IMR-90 (cell line): Measurements from ENCODE around the gene RSRC2. TPM values are rescaled to one million over a fixed set of nuclear protein-coding genes. Genes with fewer than 3 reads are reported as not detected.

ENCODE experiments used
- ATAC-seq: fragments of 200-7000 bp; cut with Tn5 transposase; 2 replicates; pipeline ENCODE4 v1.9.1; 2020; ENCODE audit warnings: low read depth, mild to moderate bottlenecking, moderate library complexity
- BruUV-seq: library from RNA; stranded (reverse); fragments of 400-500 nt; replicated peaks from 2 replicates; lab custom pipeline; 2021; lab: Mats Ljungman, UMichigan
- CTCF ChIA-PET: fragments of 300-600 bp; formaldehyde crosslinking; extraction: SDS; loops from one replicate; lab custom pipeline; 2021; ENCODE audit warnings: antibody characterized with exemption; lab: Yijun Ruan, JAX
- POLR2A ChIA-PET: fragments of 300-600 bp; sonication (Branson Sonifier 250); formaldehyde crosslinking; loops from one replicate; lab custom pipeline; 2022; ENCODE audit warnings: antibody characterized with exemption; ENCODE audit not compliant: unreplicated experiment; lab: Charles Lee
- DNase-seq: peaks from one replicate; pipeline ENCODE4 v3.0.0; 2013
- H2AFZ ChIP-seq: replicated peaks from 2 replicates; pipeline ENCODE3; 2013; ENCODE audit warnings: low read length, mild to moderate bottlenecking; ENCODE audit not compliant: poor library complexity
- H2AK5ac ChIP-seq: 2 replicates; pipeline ENCODE4 v1.6.1; 2013; ENCODE audit warnings: low read depth, low read length, inconsistent platforms
- H2AK9ac ChIP-seq: replicated peaks from 2 replicates; pipeline ENCODE3; 2013; ENCODE audit warnings: mild to moderate bottlenecking, low read depth, low read length, moderate library complexity; ENCODE audit not compliant: poor library complexity
- H2BK120ac ChIP-seq: 2 replicates; pipeline ENCODE4 v1.6.1; 2013; ENCODE audit warnings: low read depth, low read length, inconsistent platforms
- H2BK15ac ChIP-seq: 3 replicates; pipeline ENCODE4 v1.6.1; 2013; ENCODE audit warnings: low read depth, low read length, inconsistent platforms
- H2BK20ac ChIP-seq: 2 replicates; pipeline ENCODE4 v1.6.1; 2013; ENCODE audit warnings: low read depth, mild to moderate bottlenecking, inconsistent platforms, low read length, moderate library complexity
- H2BK5ac ChIP-seq: 2 replicates; pipeline ENCODE4 v1.6.1; 2013; ENCODE audit warnings: mild to moderate bottlenecking, low read depth, low read length, inconsistent platforms; ENCODE audit not compliant: poor library complexity, severe bottlenecking
- H3K14ac ChIP-seq: replicated peaks from 2 replicates; pipeline ENCODE4 v1.6.1; 2013; ENCODE audit warnings: low read depth, low read length, inconsistent platforms
- H3K18ac ChIP-seq: 2 replicates; pipeline ENCODE4 v1.6.1; 2013; ENCODE audit warnings: low read depth, low read length, control low read depth
- H3K23ac ChIP-seq: 2 replicates; pipeline ENCODE4 v1.6.1; 2013; ENCODE audit warnings: low read depth, low read length, inconsistent platforms
- H3K27ac ChIP-seq: 2 replicates; pipeline ENCODE4 v1.5.1; 2013; ENCODE audit warnings: mild to moderate bottlenecking, control low read depth, low read length; ENCODE audit not compliant: insufficient read depth
- H3K27me3 ChIP-seq: 2 replicates; pipeline ENCODE4 v1.6.1; 2013; ENCODE audit warnings: low read length; ENCODE audit not compliant: control insufficient read depth, insufficient read depth
- H3K36me3 ChIP-seq: 2 replicates; pipeline ENCODE4 v1.6.1; 2013; ENCODE audit warnings: low read length, mixed read lengths; ENCODE audit not compliant: control insufficient read depth, insufficient read depth
- H3K4ac ChIP-seq: 2 replicates; pipeline ENCODE4 v1.6.1; 2013; ENCODE audit warnings: low read depth, low read length, inconsistent platforms
- H3K4me1 ChIP-seq: 2 replicates; pipeline ENCODE4 v1.6.1; 2013; ENCODE audit warnings: low read length, mixed read lengths; ENCODE audit not compliant: control insufficient read depth, insufficient read depth
- H3K4me2 ChIP-seq: 2 replicates; pipeline ENCODE4 v1.6.1; 2013; ENCODE audit warnings: low read depth, mild to moderate bottlenecking, control low read depth, low read length, moderate library complexity
- H3K4me3 ChIP-seq: 2 replicates; pipeline ENCODE4 v1.5.1; 2013; ENCODE audit warnings: low read depth, mild to moderate bottlenecking, control low read depth, low read length, moderate library complexity; ENCODE audit not compliant: insufficient read depth
- H3K56ac ChIP-seq: 2 replicates; pipeline ENCODE4 v1.6.1; 2013; ENCODE audit warnings: low read length, inconsistent platforms; ENCODE audit not compliant: insufficient read depth; ENCODE audit errors: extremely low read depth
- H3K79me1 ChIP-seq, 2 experiments: 2 replicates each; pipeline ENCODE4 v1.6.1; 2013; ENCODE audit warnings: low read length in 2 of 2, inconsistent platforms in 1 of 2, low read depth in 1 of 2
- H3K9ac ChIP-seq: 2 replicates; pipeline ENCODE4 v1.6.1; 2013; ENCODE audit warnings: low read depth, low read length, control low read depth
- H3K9me1 ChIP-seq: 2 replicates; pipeline ENCODE4 v1.6.1; 2013; ENCODE audit warnings: low read length, inconsistent platforms; ENCODE audit not compliant: insufficient read depth
- H3K9me3 ChIP-seq: 2 replicates; pipeline ENCODE4 v1.6.1; 2013; ENCODE audit warnings: low read length; ENCODE audit not compliant: control insufficient read depth, insufficient read depth
- H4K20me1 ChIP-seq: 2 replicates; pipeline ENCODE4 v1.6.1; 2013; ENCODE audit warnings: low read length, inconsistent platforms; ENCODE audit not compliant: insufficient read depth
- H4K5ac ChIP-seq: 2 replicates; pipeline ENCODE4 v1.6.1; 2013; ENCODE audit warnings: mild to moderate bottlenecking, low read depth, low read length, control low read depth
- H4K8ac ChIP-seq, 2 experiments: 2 replicates each; pipeline ENCODE4 v1.6.1; 2013; ENCODE audit warnings: low read depth in 2 of 2, low read length in 2 of 2, control low read depth in 1 of 2, inconsistent platforms in 1 of 2
- H4K91ac ChIP-seq: 2 replicates; pipeline ENCODE4 v1.6.1; 2013; ENCODE audit warnings: low read depth, low read length, inconsistent platforms; ENCODE audit not compliant: insufficient read depth
- CEBPB ChIP-seq: IDR thresholded peaks from 2 replicates; pipeline ENCODE4 v1.6.1; 2012; ENCODE audit warnings: low read depth, low read length, improper control_type of control experiment
- CHD1 ChIP-seq: IDR thresholded peaks from 2 replicates; pipeline ENCODE4 v1.6.1; 2012; ENCODE audit warnings: low read depth, low read length, improper control_type of control experiment
- FOS ChIP-seq: fragments of 150-350 bp; IDR thresholded peaks from 2 replicates; pipeline ENCODE4 v1.6.1; 2016; ENCODE audit warnings: low read depth, low read length
- MXI1 ChIP-seq: IDR thresholded peaks from 2 replicates; pipeline ENCODE4 v1.6.1; 2012; ENCODE audit warnings: low read depth, mild to moderate bottlenecking, low read length, moderate library complexity, borderline replicate concordance
- POLR2A ChIP-seq: IDR thresholded peaks from 2 replicates; pipeline ENCODE4 v1.6.1; 2012; ENCODE audit warnings: mild to moderate bottlenecking, low read depth, low read length
- RCOR1 ChIP-seq: IDR thresholded peaks from 2 replicates; pipeline ENCODE4 v1.6.1; 2012; ENCODE audit warnings: mild to moderate bottlenecking, low read length, improper control_type of control experiment; ENCODE audit not compliant: insufficient replicate concordance
- SMC3 ChIP-seq: fragments of 150-350 bp; IDR thresholded peaks from 2 replicates; pipeline ENCODE4 v1.6.1; 2016; ENCODE audit warnings: low read depth, mild to moderate bottlenecking, antibody characterized with exemption, low read length, moderate library complexity
- WGBS, 2 experiments: methylation state at CpG; one replicate each; pipeline versions ENCODE4 v1.1.5 to v1.1.7; 2013; ENCODE audit warnings: missing lambda C conversion rate in 2 of 2; ENCODE audit not compliant: insufficient read length in 1 of 2; ENCODE audit errors: extremely low coverage in 2 of 2; 5-methylcytosine and 5-hydroxymethylcytosine counted together
- dilution Hi-C: fragments of 300-500 bp; cut with HindIII; formaldehyde crosslinking; loops from one replicate; pipeline ENCODE4 v1.14.3; 2018; ENCODE audit warnings: low sequenced_read_pairs; ENCODE audit not compliant: unreplicated experiment
- in situ Hi-C: fragments of 300-500 bp; cut with MboI; formaldehyde crosslinking; loops from 3 replicates; pipeline ENCODE4 v1.14.3; 2019; ENCODE audit warnings: low sequenced_read_pairs, inconsistent platforms, mixed read lengths
- intact Hi-C: fragments of 100-400 bp; cut with micrococcal nuclease; formaldehyde crosslinking; loops from 2 replicates; pipeline ENCODE4 v1.10.0; 2022
- polyA plus RNA-seq, 3 experiments: library from polyadenylated mRNA; depleted of rRNA; stranded (reverse); fragments of >200 nt; gene quantifications; 2 replicates each; pipeline ENCODE4 v1.2.3, GENCODE V29; 2012; ENCODE audit warnings: low replicate concordance in 1 of 3
- total RNA-seq: library from RNA; depleted of rRNA; stranded (reverse); fragments of >200 nt; gene quantifications from 2 replicates; pipeline ENCODE4 v1.2.3, GENCODE V29; 2012

Gene RSRC2
- total and polyA plus RNA-seq, 2 of the 4 experiments (the other 2 are of a cell fraction) = 18.6 to 31.5 TPM

GRCh38 chr12:122515275-122515674, 11.5 kb downstream of the RSRC2 start:
- in situ Hi-C loops (no loop called here), dilution Hi-C loops (no loop called here), intact Hi-C loops (no loop called here)
- H4K5ac ChIP-seq = no peak overlapping the region
- 0 out of 2 replicates have a peak overlapping the region, but pooled peaks have one; percentile 3 for H3K23ac ChIP-seq
- ATAC-seq (no peak), DNase-seq (peak; percentile 30)
- no peak for TF ChIP-seq POLR2A
- TF ChIP-seq CHD1 = no peak
- no peak for TF ChIP-seq MXI1
- no peak for TF ChIP-seq RCOR1
- TF ChIP-seq CEBPB = no peak
- no peak for TF ChIP-seq FOS
- no peak for TF ChIP-seq SMC3
- H2BK15ac ChIP-seq = no peak overlapping the region
- H3K18ac ChIP-seq = no peak overlapping the region
- no peak overlapping the region for H3K4me3 ChIP-seq
- H2BK20ac ChIP-seq = no peak overlapping the region
- peaks cover 3% of the 10 kb centered on the region for H3K9me1 ChIP-seq
- ChIA-PET CTCF (no interaction called here), POLR2A (no interaction called here)
- peaks cover 75% of the 10 kb centered on the region for H4K20me1 ChIP-seq
- WGBS, 2 experiments = no CpG with 5 or more reads among the region's 2 CpGs
- H4K91ac ChIP-seq = no peak overlapping the region
- H4K8ac ChIP-seq = no peak overlapping the region
- 0 out of 2 replicates have a peak, but pooled peaks cover 2% of the 10 kb centered on the region for H3K9me3 ChIP-seq
- H3K4me2 ChIP-seq = no peak overlapping the region
- no peak overlapping the region for H3K14ac ChIP-seq
- no peak overlapping the region for H3K4ac ChIP-seq
- no peak overlapping the region for H2BK120ac ChIP-seq
- H3K56ac ChIP-seq = no peak overlapping the region
- no peak overlapping the region for H2AK9ac ChIP-seq
- no peaks in the 10 kb centered on the region for H3K27me3 ChIP-seq
- no TSS peak for BruUV-seq
- no peak overlapping the region for H2AK5ac ChIP-seq
- peak overlapping the region; percentile 77 for H3K27ac ChIP-seq
- no peak overlapping the region for H3K9ac ChIP-seq
- peaks cover 63% of the 10 kb centered on the region for H3K36me3 ChIP-seq
- H3K4me1 ChIP-seq = peaks cover 4% of the 10 kb centered on the region; the same call in 1 of the 2 replicates
- H2AFZ ChIP-seq = no peak overlapping the region
- peaks cover 32 to 54% of the 10 kb centered on the region in 2 experiments for H3K79me1 ChIP-seq
- H2BK5ac ChIP-seq = peak overlapping the region; percentile 12
